Measurements from ENCODE around the gene ARMH1. TPM values are rescaled to one million over a fixed set of nuclear protein-coding genes. Genes with fewer than 3 reads are reported as not detected.
A peak's percentile ranks its signal among the peaks of the same experiment; 100 is the strongest.

ARMH1 gene
- 6.6 and 10.5 TPM in 2 replicates for polyA plus RNA-seq (2012; rRNA removed)
- polyA plus RNA-seq (2012; cell fraction: cytosol; rRNA removed): 1.1 and 1.5 TPM in 2 replicates
- 60.0 and 87.2 TPM in 2 replicates for polyA plus RNA-seq (2012; cell fraction: nucleus; rRNA removed)

DNA sequence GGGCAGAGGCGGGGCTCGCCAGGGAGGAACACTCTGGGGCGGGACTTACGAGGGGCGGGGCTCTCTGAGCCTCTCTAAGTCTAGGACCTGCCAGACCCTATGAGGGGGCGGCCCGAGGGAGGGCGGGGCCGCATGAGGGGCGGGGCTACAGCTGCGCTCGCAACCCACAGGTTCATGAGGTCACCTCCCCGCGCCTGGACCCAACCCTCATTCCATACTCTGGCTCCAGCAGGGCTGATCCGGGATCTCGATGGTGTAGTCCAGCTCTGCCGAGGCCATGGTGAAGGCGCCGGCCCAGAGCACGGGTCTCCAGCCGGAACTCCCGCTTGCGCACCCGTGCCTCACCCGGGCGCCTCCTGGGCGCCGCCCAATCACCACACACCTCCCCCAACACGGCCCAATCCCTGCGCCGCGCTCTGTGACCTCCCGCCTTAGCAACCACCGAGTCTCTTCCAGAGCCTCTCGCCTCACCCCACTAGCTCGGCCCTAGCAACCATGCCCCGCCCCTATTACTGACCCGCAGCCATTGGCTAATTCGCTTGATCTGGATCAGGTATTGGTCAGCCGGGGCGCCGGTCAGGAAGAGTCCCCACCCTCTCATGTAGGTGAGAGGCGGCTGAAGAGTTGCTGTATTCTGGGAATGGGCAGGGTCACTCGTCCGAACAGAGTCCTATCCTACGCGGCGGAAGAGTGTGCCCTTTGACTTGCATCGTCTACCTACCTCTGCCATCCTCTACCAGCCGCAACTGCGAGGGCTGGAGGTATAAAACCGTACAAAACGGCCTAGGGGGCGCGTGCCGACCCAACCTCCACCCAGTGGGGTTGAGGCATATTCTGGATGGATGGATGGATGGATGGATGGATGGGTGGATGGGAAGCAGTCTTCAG lies at the start of gene ARMH1, which contains the start of gene TMEM53:
Gene ARMH1 (plus strand): TSS at position 602 of the 888 bp plus-strand sequence. CDS start 14,984 bp downstream, outside the sequence.
Gene TMEM53 (minus strand): TSS at position 369 of the 888 bp plus-strand sequence. CDS start 90 bp downstream, at position 279.
- H3K79me2 ChIP-seq (ENCODE audit: insufficient read depth): peaks cover 6% of the 10 kb centered on the region; the same call in 1 of the 2 replicates
- no peaks in the 10 kb centered on the region for H3K27me3 ChIP-seq (ENCODE audit: insufficient read depth)
- no peaks in the 10 kb centered on the region for H4K20me1 ChIP-seq (ENCODE audit: insufficient read depth)
- peak within 1 kb of the TSS; percentile 96 for H2AFZ ChIP-seq (ENCODE audit: low read depth)
- H3K4me1 ChIP-seq (ENCODE audit: control insufficient read depth in 1 of 2, insufficient read depth in 2 of 2, low read depth in 1 of 2, low read length in 1 of 2): peaks cover 7 to 24% of the 10 kb centered on the region in 2 experiments; a peak in 1 of 4 replicates
- 7% methylated on average over 8 of the region's 56 CpGs for WGBS (ENCODE audit: low lambda C conversion rate)
- H3K9me3 ChIP-seq: no peaks in the 10 kb centered on the region
- peak within 1 kb of the TSS; percentile 68 to 77 for H3K4me3 ChIP-seq (ENCODE audit: low read depth in 2 of 2, low read length in 1 of 2)
- H3F3A ChIP-seq (replicated peaks; ENCODE audit: insufficient read depth): no peaks in the 10 kb centered on the region
- ChIA-PET POLR2A (interaction anchor here (0.6 to 1.6 kb wide), 7 partner anchors 11 to 101 kb away, joined by 3 to 8 read pairs (median 4); partner anchors contain the start of gene RPS8), CTCF (interaction anchor here (0.6 to 5.9 kb wide), 14 partner anchors 12 to 79 kb away, joined by 3 to 48 read pairs (median 3); partner anchors contain the start of gene KIF2C)
- H3K36me3 ChIP-seq (replicated peaks in 1 of 2; ENCODE audit: control insufficient read depth in 1 of 2, insufficient read depth in 2 of 2, low read length in 1 of 2): no peaks in the 10 kb centered on the region
- no peaks in the 10 kb centered on the region for H3K9me2 ChIP-seq
- peak within 1 kb of the TSS; percentile 76 to 94 for H3K27ac ChIP-seq (ENCODE audit: low read depth in 2 of 2, low read length in 1 of 2)
- TF ChIP-seq MEF2A (IDR thresholded peaks at IDR 0.05; ENCODE audit: borderline replicate concordance, low read depth) (no peak), TAF1 (IDR thresholded peaks at IDR 0.05; ENCODE audit: borderline replicate concordance, low read depth, low read length) (peak; percentile 40; the same call in 1 of the 2 replicates), CHD2 (IDR thresholded peaks at IDR 0.05; ENCODE audit: low read length, partially characterized antibody) (peak; percentile 80), RFX5 (IDR thresholded peaks at IDR 0.05; ENCODE audit: low read length) (peak; percentile 90), MXI1 (IDR thresholded peaks at IDR 0.05; ENCODE audit: low read depth, low read length) (peak; percentile 71), RAD21 (IDR thresholded peaks at IDR 0.05; ENCODE audit: low read length) (no peak), GABPA (IDR thresholded peaks at IDR 0.05; ENCODE audit: low read depth) (peak; percentile 53), NRF1 (IDR thresholded peaks at IDR 0.05; ENCODE audit: low read depth, low read length) (peak; percentile 67), FOXM1 (IDR thresholded peaks at IDR 0.05; ENCODE audit: low read depth) (no peak), POLR2AphosphoS5 (IDR thresholded peaks at IDR 0.05; ENCODE audit: low read depth, low read length) (peak; percentile 64)
- TF ChIP-seq, protein P1, sequence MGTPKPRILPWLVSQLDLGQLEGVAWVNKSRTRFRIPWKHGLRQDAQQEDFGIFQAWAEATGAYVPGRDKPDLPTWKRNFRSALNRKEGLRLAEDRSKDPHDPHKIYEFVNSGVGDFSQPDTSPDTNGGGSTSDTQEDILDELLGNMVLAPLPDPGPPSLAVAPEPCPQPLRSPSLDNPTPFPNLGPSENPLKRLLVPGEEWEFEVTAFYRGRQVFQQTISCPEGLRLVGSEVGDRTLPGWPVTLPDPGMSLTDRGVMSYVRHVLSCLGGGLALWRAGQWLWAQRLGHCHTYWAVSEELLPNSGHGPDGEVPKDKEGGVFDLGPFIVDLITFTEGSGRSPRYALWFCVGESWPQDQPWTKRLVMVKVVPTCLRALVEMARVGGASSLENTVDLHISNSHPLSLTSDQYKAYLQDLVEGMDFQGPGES (IDR thresholded peaks at IDR 0.05; ENCODE audit: low read depth, low read length): peak; percentile 89
- TF ChIP-seq, protein P2, sequence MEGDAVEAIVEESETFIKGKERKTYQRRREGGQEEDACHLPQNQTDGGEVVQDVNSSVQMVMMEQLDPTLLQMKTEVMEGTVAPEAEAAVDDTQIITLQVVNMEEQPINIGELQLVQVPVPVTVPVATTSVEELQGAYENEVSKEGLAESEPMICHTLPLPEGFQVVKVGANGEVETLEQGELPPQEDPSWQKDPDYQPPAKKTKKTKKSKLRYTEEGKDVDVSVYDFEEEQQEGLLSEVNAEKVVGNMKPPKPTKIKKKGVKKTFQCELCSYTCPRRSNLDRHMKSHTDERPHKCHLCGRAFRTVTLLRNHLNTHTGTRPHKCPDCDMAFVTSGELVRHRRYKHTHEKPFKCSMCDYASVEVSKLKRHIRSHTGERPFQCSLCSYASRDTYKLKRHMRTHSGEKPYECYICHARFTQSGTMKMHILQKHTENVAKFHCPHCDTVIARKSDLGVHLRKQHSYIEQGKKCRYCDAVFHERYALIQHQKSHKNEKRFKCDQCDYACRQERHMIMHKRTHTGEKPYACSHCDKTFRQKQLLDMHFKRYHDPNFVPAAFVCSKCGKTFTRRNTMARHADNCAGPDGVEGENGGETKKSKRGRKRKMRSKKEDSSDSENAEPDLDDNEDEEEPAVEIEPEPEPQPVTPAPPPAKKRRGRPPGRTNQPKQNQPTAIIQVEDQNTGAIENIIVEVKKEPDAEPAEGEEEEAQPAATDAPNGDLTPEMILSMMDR (IDR thresholded peaks at IDR 0.05): 0 out of 2 replicates have a peak, but pooled peaks have one; percentile 19
- TF ChIP-seq, protein P3, sequence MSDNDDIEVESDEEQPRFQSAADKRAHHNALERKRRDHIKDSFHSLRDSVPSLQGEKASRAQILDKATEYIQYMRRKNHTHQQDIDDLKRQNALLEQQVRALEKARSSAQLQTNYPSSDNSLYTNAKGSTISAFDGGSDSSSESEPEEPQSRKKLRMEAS (IDR thresholded peaks at IDR 0.05; ENCODE audit: low read depth): peak; percentile 28; the same call in 1 of the 2 replicates
- TF ChIP-seq, protein P4, sequence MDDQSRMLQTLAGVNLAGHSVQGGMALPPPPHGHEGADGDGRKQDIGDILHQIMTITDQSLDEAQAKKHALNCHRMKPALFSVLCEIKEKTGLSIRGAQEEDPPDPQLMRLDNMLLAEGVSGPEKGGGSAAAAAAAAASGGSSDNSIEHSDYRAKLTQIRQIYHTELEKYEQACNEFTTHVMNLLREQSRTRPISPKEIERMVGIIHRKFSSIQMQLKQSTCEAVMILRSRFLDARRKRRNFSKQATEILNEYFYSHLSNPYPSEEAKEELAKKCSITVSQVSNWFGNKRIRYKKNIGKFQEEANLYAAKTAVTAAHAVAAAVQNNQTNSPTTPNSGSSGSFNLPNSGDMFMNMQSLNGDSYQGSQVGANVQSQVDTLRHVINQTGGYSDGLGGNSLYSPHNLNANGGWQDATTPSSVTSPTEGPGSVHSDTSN (IDR thresholded peaks at IDR 0.05): peak; percentile 99
- peak; percentile 94 for DNase-seq
- H3K9ac ChIP-seq: peak within 1 kb of the TSS; percentile 70
- H3K4me2 ChIP-seq: peak within 1 kb of the TSS; percentile 93
